B cell (primary cell): ENCODE measurements around the gene CHRM4. TPM values are rescaled to one million over a fixed set of nuclear protein-coding genes. Genes with fewer than 3 reads are reported as not detected.

Experiments used
- ATAC-seq: fragments of 200-7000 bp; cut with Tn5 transposase; one replicate; pipeline ENCODE4 v1.10.0; 2021; ENCODE audit warnings: low read depth, mild to moderate bottlenecking, moderate number of reproducible peaks, moderate library complexity
- CTCF ChIA-PET: fragments of 350-600 bp; sonication (Branson Sonifier 250); formaldehyde crosslinking; loops from one replicate; lab custom pipeline; 2021; ENCODE audit warnings: antibody characterized with exemption, inconsistent platforms; lab: Charles Lee
- POLR2A ChIA-PET: fragments of 350-600 bp; sonication (Branson Sonifier 250); formaldehyde crosslinking; loops from one replicate; lab custom pipeline; 2021; ENCODE audit warnings: antibody characterized with exemption; lab: Charles Lee
- DNase-seq: peaks from one replicate; pipeline ENCODE4 v3.0.0; 2013
- H2AFZ ChIP-seq: 2 replicates; pipeline ENCODE4 v1.6.1; 2012; ENCODE audit warnings: mild to moderate bottlenecking, low read depth, low read length; ENCODE audit not compliant: insufficient read depth, poor library complexity, severe bottlenecking
- H3K27ac ChIP-seq, 2 donors: 1 replicate in 1 of 2; 2 replicates in 1 of 2; pipeline ENCODE4 v1.5.1; 2012 to 2013; ENCODE audit warnings: low read length in 2 of 2, mild to moderate bottlenecking in 2 of 2, moderate library complexity in 1 of 2
- H3K27me3 ChIP-seq, 4 experiments: fragments of 200-600 bp in 1 of 4; sonication (generic) in 1 of 4; replicated peaks in 1 of 4; 1 replicate in 2 of 4; 2 replicates in 2 of 4; pipeline versions ENCODE4 v1.6.1 to v1.7.0; 2013 to 2016; ENCODE audit warnings: low read length in 3 of 4, mild to moderate bottlenecking in 2 of 4, mixed read lengths in 1 of 4, moderate library complexity in 1 of 4; ENCODE audit not compliant: insufficient read depth in 4 of 4, control insufficient read depth in 3 of 4; ENCODE audit errors: control extremely low read depth in 1 of 4
- H3K36me3 ChIP-seq, 2 experiments: replicated peaks in 1 of 2; 1 replicate in 1 of 2; 2 replicates in 1 of 2; pipeline versions ENCODE4 v1.6.1 to v1.7.1; 2013; ENCODE audit warnings: low read length in 1 of 2; ENCODE audit not compliant: insufficient read depth in 2 of 2, control insufficient read depth in 1 of 2; ENCODE audit errors: control extremely low read depth in 1 of 2, extremely low read depth in 1 of 2
- H3K4me1 ChIP-seq, 2 donors: fragments of 200-600 bp in 1 of 2; sonication (generic) in 1 of 2; 1 replicate in 1 of 2; 2 replicates in 1 of 2; pipeline versions ENCODE4 v1.5.1 to v1.6.1; 2013 to 2017; ENCODE audit warnings: low read length in 2 of 2; ENCODE audit not compliant: control insufficient read depth in 2 of 2, insufficient read depth in 2 of 2
- H3K4me2 ChIP-seq: replicated peaks from 2 replicates; pipeline ENCODE3; 2012; ENCODE audit warnings: mild to moderate bottlenecking, low read depth, low read length; ENCODE audit not compliant: poor library complexity, severe bottlenecking
- H3K4me3 ChIP-seq, 5 experiments: fragments of 200-600 bp in 1 of 5; sonication (generic) in 1 of 5; 1 replicate in 3 of 5; 2 replicates in 2 of 5; pipeline versions ENCODE4 v1.5.1 to v1.7.0; 2011 to 2016; ENCODE audit warnings: low read length in 4 of 5, mild to moderate bottlenecking in 4 of 5, low read depth in 2 of 5, control low read depth in 1 of 5, moderate library complexity in 1 of 5; ENCODE audit not compliant: insufficient read depth in 1 of 5; ENCODE audit errors: control extremely low read depth in 1 of 5, extremely low read depth in 1 of 5
- H3K79me2 ChIP-seq: fragments of 200-600 bp; sonication (generic); one replicate; pipeline ENCODE4 v1.6.0; 2016; ENCODE audit warnings: low read length; ENCODE audit not compliant: control insufficient read depth, insufficient read depth
- H3K9ac ChIP-seq: fragments of 200-600 bp; sonication (generic); 2 replicates; pipeline ENCODE4 v1.6.1; 2017; ENCODE audit warnings: mild to moderate bottlenecking, low read length, moderate library complexity
- H3K9me3 ChIP-seq, 3 donors: one replicate each; pipeline versions ENCODE4 v1.6.1 to v1.7.1; 2013; ENCODE audit warnings: low read length in 2 of 3; ENCODE audit not compliant: control insufficient read depth in 2 of 3, insufficient read depth in 1 of 3; ENCODE audit errors: control extremely low read depth in 1 of 3
- H4K20me1 ChIP-seq: 2 replicates; pipeline ENCODE4 v1.6.0; 2012; ENCODE audit warnings: mild to moderate bottlenecking, low read length; ENCODE audit not compliant: insufficient read depth, control insufficient read depth, poor library complexity, severe bottlenecking
- H3K27ac Mint-ChIP-seq: one replicate; pipeline ENCODE4 v1.8.0; 2021; ENCODE audit warnings: mixed read lengths
- H3K27me3 Mint-ChIP-seq: one replicate; pipeline ENCODE4 v1.8.0; 2021; ENCODE audit warnings: mixed read lengths
- H3K4me1 Mint-ChIP-seq: one replicate; pipeline ENCODE4 v1.8.0; 2021; ENCODE audit warnings: mixed read lengths
- H3K4me3 Mint-ChIP-seq: one replicate; pipeline ENCODE4 v1.8.0; 2021; ENCODE audit warnings: mixed read lengths
- H3K9me3 Mint-ChIP-seq: one replicate; pipeline ENCODE4 v1.8.0; 2022; ENCODE audit warnings: mixed read lengths; ENCODE audit not compliant: insufficient read depth
- EZH2 ChIP-seq: IDR thresholded peaks from 2 replicates; pipeline ENCODE4 v1.6.1; 2012; ENCODE audit warnings: borderline replicate concordance, low read depth, mild to moderate bottlenecking, moderate library complexity, low read length; ENCODE audit not compliant: insufficient read depth, poor library complexity, severe bottlenecking
- WGBS: methylation state at CpG from one replicate; pipeline ENCODE4 v1.1.5; 2013; ENCODE audit warnings: missing lambda C conversion rate; ENCODE audit not compliant: insufficient coverage; 5-methylcytosine and 5-hydroxymethylcytosine counted together
- intact Hi-C: fragments of 100-400 bp; cut with micrococcal nuclease; formaldehyde crosslinking; loops from one replicate; pipeline ENCODE4 v1.10.0; 2022
- polyA plus RNA-seq: library from polyadenylated mRNA; depleted of rRNA; stranded (reverse); fragments of >200 nt; gene quantifications from 2 replicates; pipeline ENCODE4 v1.2.3, GENCODE V29; 2012
- total RNA-seq, 2 donors: library from RNA; stranded (reverse); fragments of 120-200 nt in 1 of 2; gene quantifications; 1 replicate in 1 of 2; 2 replicates in 1 of 2; pipeline versions ENCODE4 v1.2.3 to v1.2.4, GENCODE V29; 2013 to 2022
- TF ChIP-seq, protein P1 (sequence below): fragments of 200-600 bp; IDR thresholded peaks from one replicate; pipeline ENCODE4 v1.8.0; 2022; ENCODE audit warnings: antibody characterized with exemption, mild to moderate bottlenecking

CHRM4 gene
- total and polyA plus RNA-seq, 2 donors (not counting 1 experiment from before 2014, with no cell fraction given): 0.49 to 1.4 TPM

GRCh38 chr11:46341454-46341853, 50.1 kb downstream of the CHRM4 start:
- CTCF ChIA-PET: no interaction called here
- H3K4me1 ChIP-seq: peaks cover 18% of the 10 kb centered on the region in 2 donors
- H4K20me1 ChIP-seq: no peaks in the 10 kb centered on the region
- intact Hi-C loops: no loop called here
- H3K9ac ChIP-seq: no peak overlapping the region
- no peak for DNase-seq
- Mint-ChIP-seq H3K27ac (no peak overlapping the region), H3K4me1 (peaks cover 18% of the 10 kb centered on the region), H3K9me3 (no peaks in the 10 kb centered on the region), H3K27me3 (peaks cover 30% of the 10 kb centered on the region), H3K4me3 (no peak overlapping the region)
- no peak for ATAC-seq
- 98% methylated on average over 3 of the region's 3 CpGs for WGBS
- no peak overlapping the region for H3K4me3 ChIP-seq
- no peak overlapping the region for H2AFZ ChIP-seq
- H3K9me3 ChIP-seq: no peaks in the 10 kb centered on the region
- POLR2A ChIA-PET: no interaction called here
- H3K4me2 ChIP-seq: no peak overlapping the region
- H3K27me3 ChIP-seq: peaks cover 0 to 20% (median 3%) of the 10 kb centered on the region in 4 experiments
- H3K36me3 ChIP-seq: no peaks in the 10 kb centered on the region
- peaks cover 6% of the 10 kb centered on the region for H3K79me2 ChIP-seq
- TF ChIP-seq EZH2: no peak
- TF ChIP-seq, protein P1, sequence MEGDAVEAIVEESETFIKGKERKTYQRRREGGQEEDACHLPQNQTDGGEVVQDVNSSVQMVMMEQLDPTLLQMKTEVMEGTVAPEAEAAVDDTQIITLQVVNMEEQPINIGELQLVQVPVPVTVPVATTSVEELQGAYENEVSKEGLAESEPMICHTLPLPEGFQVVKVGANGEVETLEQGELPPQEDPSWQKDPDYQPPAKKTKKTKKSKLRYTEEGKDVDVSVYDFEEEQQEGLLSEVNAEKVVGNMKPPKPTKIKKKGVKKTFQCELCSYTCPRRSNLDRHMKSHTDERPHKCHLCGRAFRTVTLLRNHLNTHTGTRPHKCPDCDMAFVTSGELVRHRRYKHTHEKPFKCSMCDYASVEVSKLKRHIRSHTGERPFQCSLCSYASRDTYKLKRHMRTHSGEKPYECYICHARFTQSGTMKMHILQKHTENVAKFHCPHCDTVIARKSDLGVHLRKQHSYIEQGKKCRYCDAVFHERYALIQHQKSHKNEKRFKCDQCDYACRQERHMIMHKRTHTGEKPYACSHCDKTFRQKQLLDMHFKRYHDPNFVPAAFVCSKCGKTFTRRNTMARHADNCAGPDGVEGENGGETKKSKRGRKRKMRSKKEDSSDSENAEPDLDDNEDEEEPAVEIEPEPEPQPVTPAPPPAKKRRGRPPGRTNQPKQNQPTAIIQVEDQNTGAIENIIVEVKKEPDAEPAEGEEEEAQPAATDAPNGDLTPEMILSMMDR: no peak
- H3K27ac ChIP-seq: no peak overlapping the region

GRCh38 chr11:46339816-46340215, 51.8 kb downstream of the CHRM4 start:
- POLR2A ChIA-PET: interaction anchor here (0.6 kb wide), 1 partner anchor 263 kb away, joined by 7 read pairs; no protein-coding TSS in a partner anchor

More at GRCh38 chr11:46339816-46340215, 51.8 kb downstream of the CHRM4 start:
- TF ChIP-seq EZH2: no peak
- TF ChIP-seq, protein P1: no peak
- no peak overlapping the region for H2AFZ ChIP-seq
- no peak overlapping the region for H3K4me3 Mint-ChIP-seq
- H3K27ac ChIP-seq: no peak overlapping the region
- no peak overlapping the region for H3K9ac ChIP-seq
- no peaks in the 10 kb centered on the region for H3K36me3 ChIP-seq
- no peaks in the 10 kb centered on the region for H3K9me3 Mint-ChIP-seq
- no peak for ATAC-seq
- peaks cover 43% of the 10 kb centered on the region for H3K27me3 Mint-ChIP-seq
- DNase-seq: no peak
- H3K4me2 ChIP-seq: no peak overlapping the region
- peaks cover 2% of the 10 kb centered on the region in 2 donors for H3K4me1 ChIP-seq
- no peak overlapping the region for H3K4me3 ChIP-seq
- peaks cover 2% of the 10 kb centered on the region for H3K4me1 Mint-ChIP-seq
- intact Hi-C loops: no loop called here
- no peaks in the 10 kb centered on the region for H4K20me1 ChIP-seq
- H3K9me3 ChIP-seq: peaks cover 0 to 2% (median 0%) of the 10 kb centered on the region in 3 donors
- no peak overlapping the region for H3K27ac Mint-ChIP-seq
- WGBS: 86% methylated on average over 2 of the region's 2 CpGs
- no peaks in the 10 kb centered on the region for H3K79me2 ChIP-seq
- CTCF ChIA-PET: interaction anchor here (0.8 to 1.0 kb wide), 2 partner anchors 12 to 18 kb away, joined by 3 read pairs; no protein-coding TSS in a partner anchor
- peaks cover 0 to 30% (median 5%) of the 10 kb centered on the region in 4 experiments for H3K27me3 ChIP-seq
